ENCODE measurements around the gene PEX19.

- TF ChIP-seq CTCF (IDR thresholded peaks at IDR 0.05; ENCODE audit: insufficient read depth, low read length) (no peak), REST (IDR thresholded peaks at IDR 0.05; ENCODE audit: insufficient replicate concordance, low read depth) (peak; percentile 70), SPI1 (IDR thresholded peaks at IDR 0.05; ENCODE audit: borderline replicate concordance, low read depth) (no peak), GABPA (IDR thresholded peaks at IDR 0.05; ENCODE audit: low read depth) (no peak)
Measured at GRCh38 chr1:160261893-160262794, 22.8 kb downstream of the PEX19 start, which contains the start of gene DCAF8.

Data from HL-60 (cell line).